Measurements from ENCODE around the gene TRAFD1. TPM values are rescaled to one million over a fixed set of nuclear protein-coding genes. Genes with fewer than 3 reads are reported as not detected.

TRAFD1 gene
- total RNA-seq, 8 experiments from 2014 or later: 30.6 to 47.1 (median 37.5) TPM

- no peak overlapping the region for H3K4me3 ChIP-seq
- no peaks in the 10 kb centered on the region for H3K4me1 ChIP-seq (replicated peaks in 1 of 2)
- no peak overlapping the region for H3K27ac ChIP-seq
- 40 to 100% (median 89%) methylated on average over 2 to 10 of the region's 11 CpGs; no CpG with 5 or more reads in 1 of the 10 experiments for WGBS, 10 experiments
- in situ Hi-C loops (cut with MboI; ENCODE audit: low pct_unique_long_range_greater_than_20kb in 2 of 9, low sequenced_read_pairs in 9 of 9, unreplicated experiment in 9 of 9): no loop called here
- no peak for ATAC-seq (replicated peaks in 6 of 8)
These were observed 51.1 kb downstream of the TRAFD1 start for GRCh38 chr12:112176321-112177010.

GRCh38 chr12:112178796-112179195, 53.4 kb downstream of the TRAFD1 start:
- in situ Hi-C loops (cut with MboI; ENCODE audit: low pct_unique_long_range_greater_than_20kb in 2 of 9, low sequenced_read_pairs in 9 of 9, unreplicated experiment in 9 of 9): no loop called here
- Histone ChIP-seq H3K4me3 (no peak overlapping the region), H3K4me1 (replicated peaks in 1 of 2) (peaks cover 12% of the 10 kb centered on the region in 2 donors), H3K27ac (no peak overlapping the region)
- 95 to 100% methylated on average over 4 to 5 of the region's 15 CpGs; no CpG with 5 or more reads in 8 of the 10 experiments for WGBS, 10 experiments
- ATAC-seq (replicated peaks in 6 of 8): no peak

- ATAC-seq (replicated peaks in 6 of 8): no peak
- H3K27ac ChIP-seq: no peak overlapping the region
- 84 to 100% (median 99%) methylated on average over 2 to 8 of the region's 11 CpGs; no CpG with 5 or more reads in 6 of the 10 experiments for WGBS, 10 experiments
- H3K4me3 ChIP-seq: no peak overlapping the region
- H3K4me1 ChIP-seq (replicated peaks in 1 of 2): peaks cover 12 to 14% of the 10 kb centered on the region in 2 donors
- in situ Hi-C loops (cut with MboI; ENCODE audit: low pct_unique_long_range_greater_than_20kb in 2 of 9, low sequenced_read_pairs in 9 of 9, unreplicated experiment in 9 of 9): no loop called here
These were observed 54.0 kb downstream of the TRAFD1 start for GRCh38 chr12:112179341-112179740.

GRCh38 chr12:112179916-112180315, 54.6 kb downstream of the TRAFD1 start:
- in situ Hi-C loops (cut with MboI; ENCODE audit: low pct_unique_long_range_greater_than_20kb in 2 of 9, low sequenced_read_pairs in 9 of 9, unreplicated experiment in 9 of 9): no loop called here
- no peak for ATAC-seq (replicated peaks in 6 of 8)
- 100% methylated on average over 2 of the region's 2 CpGs; no CpG with 5 or more reads in 8 of the 10 experiments for WGBS, 10 experiments
- no peak overlapping the region for H3K4me3 ChIP-seq
- peaks cover 12 to 14% of the 10 kb centered on the region in 2 donors for H3K4me1 ChIP-seq (replicated peaks in 1 of 2)
- no peak overlapping the region for H3K27ac ChIP-seq

GRCh38 chr12:112180422-112180821, 55.1 kb downstream of the TRAFD1 start:
- Histone ChIP-seq H3K4me1 (replicated peaks in 1 of 2) (peaks cover 12 to 14% of the 10 kb centered on the region in 2 donors), H3K4me3 (no peak overlapping the region), H3K27ac (no peak overlapping the region)
- in situ Hi-C loops (cut with MboI; ENCODE audit: low pct_unique_long_range_greater_than_20kb in 2 of 9, low sequenced_read_pairs in 9 of 9, unreplicated experiment in 9 of 9): no loop called here
- no peak for ATAC-seq (replicated peaks in 6 of 8)
- WGBS, 10 experiments: 83 to 100% (median 97%) methylated on average over 1 to 4 of the region's 4 CpGs; no CpG with 5 or more reads in 2 of the 10 experiments

DNA sequence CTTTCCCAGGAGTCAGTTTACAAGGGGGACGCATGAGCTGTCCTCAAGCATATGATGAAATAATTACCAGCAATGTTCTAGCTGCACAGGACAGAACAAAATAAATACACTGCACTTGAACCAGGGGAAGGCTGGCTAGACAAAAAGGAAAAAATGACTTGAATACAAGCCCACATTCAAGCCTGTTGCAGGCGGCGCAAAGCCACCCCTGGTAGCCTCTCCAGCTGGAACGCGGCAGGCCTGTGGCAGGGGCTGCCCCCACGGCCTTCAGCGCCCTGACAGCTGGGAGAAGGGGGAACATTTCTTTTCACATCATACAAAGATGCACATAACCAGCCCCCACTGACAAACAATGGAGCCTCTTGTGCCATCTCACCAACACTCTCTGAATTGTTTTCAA, 57.1 kb downstream of the TRAFD1 start:
- in situ Hi-C loops (cut with MboI; ENCODE audit: low pct_unique_long_range_greater_than_20kb in 2 of 9, low sequenced_read_pairs in 9 of 9, unreplicated experiment in 9 of 9): no loop called here
- Histone ChIP-seq H3K4me3 (no peak overlapping the region), H3K27ac (peak overlapping the region; percentile 19 to 34), H3K4me1 (replicated peaks in 1 of 2) (peaks cover 12 to 14% of the 10 kb centered on the region in 2 donors)
- ATAC-seq (replicated peaks in 6 of 8): peak in 5 of 8 experiments; percentile 75 to 90 (median 79)
- WGBS, 10 experiments: 21 to 93% (median 72%) methylated on average over 3 to 7 of the region's 7 CpGs; no CpG with 5 or more reads in 1 of the 10 experiments

- ATAC-seq (replicated peaks in 6 of 8): peak in 5 of 8 experiments; percentile 16 to 49 (median 33)
- WGBS, 10 experiments: 21 to 90% (median 56%) methylated on average over 2 to 9 of the region's 9 CpGs; no CpG with 5 or more reads in 3 of the 10 experiments
- no peak overlapping the region for H3K4me3 ChIP-seq
- H3K4me1 ChIP-seq (replicated peaks in 1 of 2): peaks cover 12 to 14% of the 10 kb centered on the region in 2 donors
- peak overlapping the region in 1 of 2 donors; percentile 54 for H3K27ac ChIP-seq
- in situ Hi-C loops (cut with MboI; ENCODE audit: low pct_unique_long_range_greater_than_20kb in 2 of 9, low sequenced_read_pairs in 9 of 9, unreplicated experiment in 9 of 9): no loop called here
These were observed 58.0 kb downstream of the TRAFD1 start for GRCh38 chr12:112183141-112184021.

- 70 to 100% (median 88%) methylated on average over 1 to 8 of the region's 46 CpGs; no CpG with 5 or more reads in 5 of the 10 experiments for WGBS, 10 experiments
- no peak overlapping the region for H3K4me3 ChIP-seq
- peaks cover 12 to 14% of the 10 kb centered on the region in 2 donors for H3K4me1 ChIP-seq (replicated peaks in 1 of 2)
- no peak for ATAC-seq (replicated peaks in 6 of 8)
- in situ Hi-C loops (cut with MboI; ENCODE audit: low pct_unique_long_range_greater_than_20kb in 2 of 9, low sequenced_read_pairs in 9 of 9, unreplicated experiment in 9 of 9): no loop called here
- H3K27ac ChIP-seq: peak overlapping the region in 1 of 2 donors; percentile 54
These were observed 58.9 kb downstream of the TRAFD1 start for GRCh38 chr12:112184056-112184887.

- ATAC-seq (replicated peaks in 6 of 8): no peak
- Histone ChIP-seq H3K4me1 (replicated peaks in 1 of 2) (peaks cover 12 to 14% of the 10 kb centered on the region in 2 donors), H3K27ac (no peak overlapping the region), H3K4me3 (no peak overlapping the region)
- in situ Hi-C loops (cut with MboI; ENCODE audit: low pct_unique_long_range_greater_than_20kb in 2 of 9, low sequenced_read_pairs in 9 of 9, unreplicated experiment in 9 of 9): no loop called here
- 70 to 100% (median 87%) methylated on average over 1 to 3 of the region's 26 CpGs; no CpG with 5 or more reads in 6 of the 10 experiments for WGBS, 10 experiments
These were observed 59.9 kb downstream of the TRAFD1 start for GRCh38 chr12:112185093-112185923.

DNA sequence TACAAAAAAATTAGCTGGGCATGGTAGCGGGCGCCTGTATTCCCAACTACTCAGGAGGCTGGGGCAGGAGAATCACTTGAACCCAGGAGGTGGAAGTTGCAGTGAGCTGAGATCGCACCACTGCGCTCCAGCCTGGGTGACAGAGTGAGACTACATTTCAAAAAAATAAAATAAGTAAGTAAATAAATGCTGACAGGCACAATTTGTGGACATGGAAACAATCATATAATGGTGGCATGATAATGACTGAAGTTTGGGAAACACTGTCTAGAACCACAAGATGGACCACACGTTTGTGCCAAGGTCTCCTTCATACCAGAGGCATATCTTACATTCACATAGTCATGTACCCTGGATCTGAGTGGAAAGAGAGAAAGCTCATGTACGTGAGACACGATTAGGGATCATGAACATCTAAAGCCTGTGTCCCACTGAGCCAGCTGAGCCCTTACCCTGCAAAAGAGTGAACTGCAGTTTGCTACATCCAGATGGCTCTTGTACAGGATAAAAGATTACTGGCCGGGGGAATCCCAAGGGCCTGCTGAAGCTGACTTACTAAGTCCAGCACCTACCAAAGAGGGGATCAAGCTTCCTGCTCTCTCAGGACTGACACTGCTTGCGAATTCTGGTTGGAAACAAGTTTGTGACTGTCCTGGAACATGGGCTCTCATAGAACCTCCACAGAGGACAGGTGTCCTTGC, 62.9 kb downstream of the TRAFD1 start:
- H3K27ac ChIP-seq: no peak overlapping the region
- in situ Hi-C loops (cut with MboI; ENCODE audit: low pct_unique_long_range_greater_than_20kb in 2 of 9, low sequenced_read_pairs in 9 of 9, unreplicated experiment in 9 of 9): no loop called here
- 89 to 100% (median 94%) methylated on average over 1 to 7 of the region's 9 CpGs; no CpG with 5 or more reads in 2 of the 10 experiments for WGBS, 10 experiments

DNA sequence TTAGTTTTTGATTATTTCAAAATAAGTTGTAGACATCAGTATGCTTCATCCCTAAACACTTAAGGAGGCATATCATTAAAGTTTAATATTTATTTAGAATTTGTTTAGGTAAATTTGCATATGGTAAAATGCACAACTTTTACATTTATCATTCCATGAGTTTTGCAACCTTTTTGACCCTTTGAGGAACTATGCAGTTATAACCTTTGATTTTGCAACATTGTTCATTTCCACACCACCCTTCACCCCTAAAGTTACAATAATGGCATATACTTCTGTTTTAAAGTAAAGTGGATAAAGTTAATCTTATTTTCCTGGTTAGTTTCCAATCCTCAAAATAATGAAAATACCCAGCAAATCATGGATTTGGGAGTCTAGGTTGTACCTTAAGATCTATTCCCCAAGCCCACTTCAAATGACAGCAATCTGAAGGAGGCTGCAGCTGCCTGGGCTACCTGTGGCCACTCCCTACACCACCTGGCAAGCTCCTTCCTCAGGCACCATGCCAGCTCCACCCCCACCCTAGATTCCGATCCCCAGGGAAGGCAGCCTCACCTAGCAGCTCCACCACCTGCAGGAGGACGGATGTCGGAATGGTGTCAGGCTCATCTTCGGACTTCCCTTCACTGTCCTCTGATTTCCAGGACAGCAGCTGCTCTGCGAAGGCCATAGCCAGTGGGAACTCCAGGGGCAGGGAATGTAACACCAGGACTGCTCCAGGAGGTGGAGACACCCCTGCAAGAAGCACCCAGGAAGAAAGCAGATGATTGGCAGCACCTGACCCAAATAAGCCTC, 65.1 kb downstream of the TRAFD1 start:
- in situ Hi-C loops (cut with MboI; ENCODE audit: low pct_unique_long_range_greater_than_20kb in 2 of 9, low sequenced_read_pairs in 9 of 9, unreplicated experiment in 9 of 9): no loop called here
- ATAC-seq (replicated peaks in 6 of 8): peak in 1 of 8 experiments; percentile 12
- WGBS, 10 experiments: 86 to 100% (median 94%) methylated on average over 1 to 3 of the region's 5 CpGs; no CpG with 5 or more reads in 7 of the 10 experiments

More for the DNA sequence above, 62.9 kb downstream of the TRAFD1 start:
- ATAC-seq (replicated peaks in 6 of 8): no peak
- Histone ChIP-seq H3K4me3 (no peak overlapping the region), H3K4me1 (replicated peaks in 1 of 2) (peaks cover 0 to 7% of the 10 kb centered on the region in 2 donors)

More for the DNA sequence above, 65.1 kb downstream of the TRAFD1 start:
- no peak overlapping the region for H3K27ac ChIP-seq
- H3K4me3 ChIP-seq: no peak overlapping the region
- H3K4me1 ChIP-seq (replicated peaks in 1 of 2): no peaks in the 10 kb centered on the region
